ENCODE measurements around the gene SIX3. TPM values are rescaled to one million over a fixed set of nuclear protein-coding genes. Genes with fewer than 3 reads are reported as not detected.

SIX3 gene
- polyA plus RNA-seq, 10 donors = not detected

DNA sequence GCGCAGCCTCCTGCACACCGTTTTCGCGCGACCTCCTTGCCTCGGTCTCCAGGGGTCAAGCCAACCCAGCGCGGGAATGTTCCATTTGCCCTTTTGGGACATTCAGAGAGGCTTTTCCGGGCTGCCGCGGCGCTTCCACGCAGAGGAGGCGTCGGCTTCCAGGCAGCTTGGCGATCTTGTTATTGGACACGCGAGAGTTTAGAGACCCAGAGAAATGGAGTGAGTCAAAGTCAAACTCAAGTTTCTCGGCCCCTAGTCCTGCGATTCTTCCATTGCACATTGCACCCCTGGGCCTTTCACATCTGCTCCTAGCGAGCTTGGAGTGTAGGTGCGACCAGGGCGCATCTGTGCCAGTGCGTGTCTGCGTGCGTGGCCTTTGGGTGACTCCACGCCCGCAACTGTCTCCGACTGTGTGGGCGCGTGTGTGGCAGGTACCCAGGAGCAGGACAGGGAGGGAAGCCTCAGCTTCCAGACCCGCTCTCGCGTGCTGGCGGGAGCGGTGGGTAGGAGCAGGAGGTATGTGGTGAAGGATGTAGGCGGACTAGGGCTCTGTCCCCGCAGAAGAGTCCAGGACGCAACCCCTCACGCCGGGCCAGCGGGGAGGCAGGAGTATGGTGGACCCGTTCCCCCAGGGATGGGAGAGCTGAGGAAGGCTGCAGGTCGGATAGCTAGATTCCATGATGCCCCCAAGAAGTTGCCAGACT lies 13.5 kb downstream of the SIX3 start:
- no peak for DNase-seq

DNA sequence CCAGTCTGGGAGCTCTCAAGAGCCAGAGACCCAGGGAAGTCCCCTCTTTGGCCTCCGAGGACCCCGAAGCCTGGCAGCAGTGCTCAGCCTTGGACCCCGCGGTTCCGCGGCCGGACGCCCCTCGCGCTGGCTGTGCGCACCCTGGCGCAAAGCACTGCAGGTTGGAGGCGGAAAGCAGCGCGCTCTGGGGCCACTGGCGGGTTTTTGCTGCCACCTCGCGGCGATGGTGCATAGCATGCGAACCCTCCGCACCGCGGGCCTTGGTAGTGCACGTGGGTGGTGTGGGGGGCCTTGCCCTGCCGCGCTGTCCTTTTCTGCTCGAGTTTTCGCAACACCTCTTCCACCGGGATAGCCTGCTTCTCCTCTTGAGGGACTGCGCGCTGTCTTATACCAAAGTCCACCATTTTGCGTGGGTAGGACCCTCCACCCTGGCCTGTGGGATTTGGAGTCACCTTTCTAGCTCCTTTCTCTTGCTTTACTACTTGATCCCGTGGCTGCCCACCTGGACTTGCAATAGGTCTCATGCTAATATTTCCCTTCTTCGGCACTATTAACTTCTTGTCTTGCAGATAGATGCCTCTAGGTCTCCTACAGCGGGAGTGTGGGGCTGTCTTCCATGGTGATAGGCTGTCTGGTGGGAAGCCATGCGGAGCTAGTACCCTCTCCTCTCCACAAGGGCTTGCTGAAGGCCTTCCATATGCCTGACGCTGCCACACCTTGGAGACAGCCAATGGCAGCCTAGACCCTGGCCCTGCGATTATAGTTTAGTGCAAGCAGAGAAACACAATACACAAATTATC lies 14.3 kb downstream of the SIX3 start:
- DNase-seq = peak; percentile 47 to 83 (median 71)

DNA sequence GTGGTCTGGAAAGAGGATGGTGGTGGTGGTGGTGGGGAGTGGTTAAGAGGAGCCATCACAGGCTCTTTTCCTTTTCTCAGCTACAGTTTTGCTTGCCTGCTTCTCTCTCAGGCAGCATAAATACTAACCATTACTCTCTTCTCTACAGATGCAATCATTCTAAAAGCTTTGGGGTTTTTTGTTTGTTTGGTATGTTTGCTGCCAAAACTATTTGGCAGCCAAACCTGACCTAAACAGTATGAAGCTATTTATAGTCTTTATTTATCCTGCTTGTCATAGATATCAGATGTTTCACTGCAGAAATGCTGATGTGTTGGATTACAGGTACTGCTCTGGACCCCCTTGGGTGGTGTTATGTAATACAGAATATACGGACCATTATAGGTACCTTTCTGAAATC lies 15.3 kb downstream of the SIX3 start:
- peak; percentile 38 to 76 (median 56) for DNase-seq

GRCh38 chr2:44957656-44958327 lies 16.3 kb downstream of the SIX3 start:
- peak in 1 of 3 donors; percentile 13 for DNase-seq

DNA sequence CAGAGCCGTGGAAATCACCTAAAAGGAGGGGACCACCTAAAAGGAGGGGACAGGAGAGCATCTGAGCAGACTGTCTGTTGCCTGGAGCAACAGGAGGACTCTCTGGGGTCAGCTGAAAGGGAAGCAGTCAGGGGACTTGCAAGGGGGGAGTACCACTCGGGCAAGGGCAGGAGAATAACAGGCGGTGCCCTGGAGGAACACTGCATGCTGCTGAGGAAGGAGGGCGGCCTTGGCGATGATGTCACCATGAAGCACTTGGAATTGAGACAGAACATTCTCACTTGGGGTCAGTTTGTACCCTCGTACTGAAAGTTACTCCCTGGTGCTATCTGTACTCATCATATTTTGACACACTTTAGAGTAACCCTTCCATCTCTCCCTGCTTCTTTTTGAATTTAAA lies 18.4 kb downstream of the SIX3 start:
- no peak for DNase-seq

DNA sequence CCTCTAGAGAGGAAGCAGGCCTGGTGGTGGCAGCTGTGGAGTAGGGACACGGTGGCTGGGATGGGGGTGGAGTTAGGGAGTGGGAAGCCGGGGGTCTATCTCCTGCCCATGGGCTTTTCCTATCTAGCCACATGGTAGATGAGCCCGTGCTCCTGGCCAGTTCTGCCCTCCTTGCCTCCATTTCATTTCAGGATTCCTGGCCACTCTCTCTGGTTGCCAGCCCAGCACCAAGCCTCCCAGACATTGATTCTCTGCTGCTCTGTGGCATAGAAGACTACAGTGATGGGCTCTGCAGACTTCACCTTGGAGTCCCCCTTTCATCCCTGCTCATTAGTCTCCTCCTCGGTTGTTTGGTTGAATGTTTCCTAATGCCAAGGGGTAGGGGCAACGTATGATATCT lies 19.4 kb downstream of the SIX3 start:
- DNase-seq = no peak

DNA sequence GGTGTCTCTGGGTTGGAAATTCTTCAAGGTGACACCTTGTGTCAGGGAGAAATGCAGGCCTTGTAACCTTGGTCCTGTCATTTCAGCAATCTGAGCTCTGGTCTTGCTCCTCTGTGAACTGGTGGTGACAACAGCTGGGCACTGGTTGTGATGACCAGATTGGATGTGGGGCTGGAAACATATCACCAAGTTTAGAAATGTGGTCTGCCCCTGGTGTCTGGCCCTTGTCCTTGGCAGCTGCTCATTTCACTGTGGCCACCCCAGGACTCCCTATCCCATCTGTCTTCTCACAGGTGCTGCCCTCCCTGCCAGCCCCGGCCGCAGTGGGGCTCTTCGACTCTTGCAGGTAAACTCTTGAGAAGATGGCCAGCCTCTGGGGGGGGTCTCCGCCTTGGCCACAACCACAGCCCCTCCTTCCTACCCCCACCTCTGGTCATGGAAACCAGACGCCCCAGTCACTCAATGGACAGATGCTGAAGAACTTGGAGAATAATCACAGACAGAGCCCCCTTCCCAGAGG lies 20.7 kb downstream of the SIX3 start:
- DNase-seq = no peak

- no peak for DNase-seq
These were observed 23.3 kb downstream of the SIX3 start for GRCh38 chr2:44964752-44965236.

- DNase-seq = no peak
These were observed 24.2 kb downstream of the SIX3 start for GRCh38 chr2:44965684-44966083.

DNA sequence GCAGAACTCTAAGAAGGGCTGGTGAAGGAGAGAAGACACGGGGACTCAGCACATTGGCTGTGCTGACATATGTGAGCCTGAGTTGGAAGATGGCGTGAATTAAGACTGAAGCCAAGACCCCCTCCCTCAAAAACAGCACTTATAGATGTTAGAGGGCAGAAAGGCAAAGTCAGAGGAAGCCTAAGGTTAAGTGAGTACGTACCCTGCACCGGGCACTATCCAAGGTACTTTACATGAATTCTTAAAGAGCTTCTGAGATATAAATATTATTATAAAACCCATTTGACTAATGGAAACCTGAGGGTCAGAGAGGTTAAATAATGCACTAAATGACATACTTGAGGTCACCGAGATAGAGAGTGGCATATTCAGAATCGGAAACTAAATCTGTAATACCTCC lies 25.6 kb downstream of the SIX3 start:
- no peak for DNase-seq

DNA sequence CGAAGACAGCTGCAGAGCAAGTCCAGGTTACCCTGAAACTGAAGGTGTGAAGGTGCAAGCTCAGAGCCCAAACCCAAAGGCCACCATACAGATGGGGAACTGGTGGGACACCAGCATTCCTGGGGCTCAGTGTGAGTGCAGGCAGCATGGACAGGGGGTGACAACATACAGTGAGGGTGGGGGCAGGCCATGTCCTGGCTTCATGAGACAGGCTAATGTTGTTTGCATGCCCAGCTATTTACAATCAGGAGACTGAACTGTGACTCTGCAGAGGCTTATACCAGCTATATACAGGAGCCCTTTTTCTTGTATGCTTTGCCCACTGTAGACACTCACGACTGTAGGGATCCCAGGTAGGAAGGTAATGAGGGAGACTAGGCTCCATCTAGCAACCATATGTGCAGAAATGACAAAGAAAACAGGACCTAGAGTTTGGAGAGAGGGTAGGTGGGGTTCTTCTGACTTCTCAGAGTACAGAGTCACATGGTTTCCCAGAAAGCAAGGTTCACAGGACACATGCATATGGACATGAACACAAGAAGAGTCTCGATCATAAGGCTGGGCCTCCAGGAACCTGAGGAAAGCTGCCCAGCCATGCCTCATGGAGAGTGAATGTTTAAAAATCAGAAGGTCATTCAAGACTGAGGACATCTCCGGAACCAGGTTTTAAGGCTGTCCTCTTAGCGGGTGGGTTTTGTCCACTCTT lies 26.4 kb downstream of the SIX3 start:
- no peak for DNase-seq

- DNase-seq = no peak
These were observed 28.4 kb downstream of the SIX3 start for GRCh38 chr2:44969936-44970335.

GRCh38 chr2:44970846-44971450 lies 29.4 kb downstream of the SIX3 start:
- no peak for DNase-seq

DNA sequence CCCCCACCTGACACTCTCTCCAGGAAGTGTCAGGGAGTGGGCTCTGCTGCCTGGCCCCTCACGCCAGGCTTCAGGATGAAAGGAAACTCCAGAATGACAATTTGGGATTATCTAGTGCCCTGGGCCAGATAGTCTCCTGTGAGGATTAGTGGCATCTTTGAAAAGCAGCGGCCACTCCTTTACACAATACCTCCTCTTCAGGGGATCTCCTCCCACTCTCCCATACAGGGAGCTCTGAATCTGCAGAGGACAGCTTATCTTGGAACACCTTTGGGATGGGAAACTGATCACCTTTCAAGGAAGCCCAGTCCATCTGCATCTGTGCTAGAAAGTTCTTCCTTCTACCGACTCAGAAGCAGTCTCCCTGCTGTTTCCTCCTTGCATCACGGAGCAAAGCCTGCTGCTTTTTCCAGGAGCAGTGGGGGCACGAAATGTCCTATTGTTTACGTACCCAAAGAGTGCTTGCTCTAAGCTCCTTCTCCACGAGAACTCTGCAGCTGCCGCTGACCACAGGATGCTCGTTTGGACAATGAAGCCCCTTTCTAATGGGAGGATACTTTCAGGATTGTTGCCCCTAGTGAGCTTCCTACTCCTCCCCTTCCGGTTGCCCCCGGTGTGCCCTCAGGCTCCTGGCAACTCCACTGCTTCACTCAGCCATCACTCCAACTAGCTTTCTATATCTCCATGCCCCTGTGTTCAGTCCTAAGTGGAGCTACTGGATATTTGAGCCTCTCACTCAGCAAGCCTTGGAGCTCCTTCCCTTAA lies 31.5 kb downstream of the SIX3 start:
- no peak for DNase-seq

GRCh38 chr2:44974064-44974715 lies 32.7 kb downstream of the SIX3 start:
- no peak for DNase-seq

GRCh38 chr2:44975571-44976450 lies 34.3 kb downstream of the SIX3 start:
- no peak for DNase-seq

- DNase-seq = no peak
These were observed 38.1 kb downstream of the SIX3 start for GRCh38 chr2:44979581-44979980.

DNA sequence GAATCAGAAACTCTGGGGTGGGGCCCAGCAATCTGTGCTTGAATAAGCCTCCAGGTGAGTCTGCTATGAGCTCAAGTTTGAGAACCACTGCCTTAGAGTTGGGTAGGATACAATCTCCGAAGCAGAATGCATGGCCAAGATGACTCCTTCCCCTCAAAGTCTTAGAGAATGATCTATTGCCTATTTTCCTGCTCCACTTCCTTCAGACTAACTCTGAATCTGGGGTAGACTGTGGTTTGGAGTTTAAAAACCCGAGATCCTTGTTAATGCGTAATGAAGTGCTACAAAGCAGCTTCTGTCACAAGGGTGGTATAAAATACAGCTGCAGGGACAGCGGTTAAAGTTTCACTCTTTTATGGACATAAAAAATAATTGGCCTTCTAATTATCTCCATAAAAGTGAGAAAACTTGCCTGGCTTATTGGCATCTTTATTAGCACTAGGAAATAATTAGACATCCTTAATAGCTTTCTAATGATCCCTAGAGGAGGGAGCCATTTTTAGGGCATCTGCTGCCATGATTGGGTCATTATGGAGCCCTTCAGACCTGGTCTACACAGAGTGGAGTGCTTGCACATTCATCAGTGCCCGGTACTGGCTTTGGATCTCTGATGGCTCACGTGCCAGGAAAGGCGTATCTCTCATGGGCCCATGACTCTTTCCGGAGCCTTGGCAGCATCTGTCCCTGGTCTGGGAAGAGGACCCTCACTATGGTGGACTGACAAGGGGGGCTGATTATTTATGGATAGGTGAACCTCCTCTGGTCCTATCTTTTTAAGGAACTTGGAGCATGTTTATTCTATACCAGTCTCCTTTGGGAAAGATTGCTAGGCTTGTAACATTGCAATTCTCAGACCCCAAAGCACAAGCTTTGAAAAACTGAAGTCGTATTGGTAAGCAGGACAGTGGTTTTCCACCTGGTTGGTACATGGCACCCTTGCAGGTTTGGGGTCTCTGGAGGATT lies 39.5 kb downstream of the SIX3 start:
- no peak for DNase-seq

Measured in muscle of back (tissue), 11 donors.